ENCODE results near the gene CDC27. TPM values are rescaled to one million over a fixed set of nuclear protein-coding genes. Genes with fewer than 3 reads are reported as not detected.
"Not testable (repeated sequence)": the region's sequence is repeated elsewhere in the genome, so short reads cannot be mapped to it uniquely, and the experiment has no call there.

Gene CDC27
- total RNA-seq, 5 donors from 2014 or later (not counting 1 experiment from before 2014, with no cell fraction given): 54.6 to 66.0 (median 58.6) TPM

DNA sequence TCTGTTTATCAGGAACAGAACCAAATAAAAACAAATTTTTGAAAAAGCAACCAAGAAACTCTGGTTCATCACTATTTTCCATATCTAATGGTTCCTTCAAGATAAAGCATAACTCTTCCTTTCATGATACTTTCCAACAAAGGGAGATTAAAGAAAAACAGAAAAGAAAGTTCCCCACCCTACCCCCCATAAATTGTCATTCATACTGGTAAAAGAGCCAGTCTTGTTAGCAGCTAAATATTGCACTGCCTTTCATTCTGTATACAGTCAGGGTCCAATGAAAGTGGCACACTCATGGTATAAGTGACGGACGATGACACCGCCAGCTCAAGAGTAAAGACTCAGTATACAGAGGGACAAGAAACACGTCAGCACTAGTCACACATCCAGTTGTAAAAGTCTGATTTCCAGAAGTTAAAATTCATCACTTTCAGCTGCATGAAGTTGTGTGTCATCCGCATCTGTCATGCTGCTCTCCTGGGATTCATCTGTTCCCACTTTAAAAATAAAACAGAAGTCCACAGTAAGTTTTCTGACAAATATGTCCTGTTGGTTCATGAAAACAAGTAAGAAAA lies 68.5 kb downstream of the CDC27 start:
- DNase-seq (no peak), ATAC-seq (replicated peaks in 1 of 4) (no peak)
- CTCF ChIA-PET: interaction anchor here in 1 of 2 donors (0.5 kb wide), 1 partner anchor 120 kb away, joined by 3 read pairs; no protein-coding TSS in a partner anchor
- no peak overlapping the region for H3K4me3 ChIP-seq (ENCODE audit: control insufficient read depth in 1 of 2, extremely low read depth in 1 of 2, low read length in 1 of 2)
- POLR2A ChIA-PET: no interaction called here
- H3K4me1 ChIP-seq (ENCODE audit: control insufficient read depth in 1 of 2, extremely low read depth in 1 of 2, insufficient read depth in 2 of 2, low read length in 2 of 2): no peaks in the 10 kb centered on the region
- H3K36me3 Mint-ChIP-seq: peaks cover 24% of the 10 kb centered on the region
- H3K9me3 ChIP-seq: no peaks in the 10 kb centered on the region
- no peaks in the 10 kb centered on the region for H3K27me3 ChIP-seq (replicated peaks in 1 of 2; ENCODE audit: control insufficient read depth in 2 of 2, extremely low read depth in 1 of 2, insufficient read depth in 2 of 2, low read length in 1 of 2)
- H3K27me3 Mint-ChIP-seq: no peaks in the 10 kb centered on the region
- H3K27ac Mint-ChIP-seq: no peak overlapping the region
- no peaks in the 10 kb centered on the region for H3K9me3 Mint-ChIP-seq
- 98% methylated on average over 4 of the region's 5 CpGs for WGBS (ENCODE audit: insufficient coverage)
- H3K4me3 Mint-ChIP-seq: no peak overlapping the region
- H3K27ac ChIP-seq (ENCODE audit: low read length): no peak overlapping the region
- H3K4me1 Mint-ChIP-seq: no peaks in the 10 kb centered on the region
- peaks cover 0 to 28% of the 10 kb centered on the region in 2 donors for H3K36me3 ChIP-seq (ENCODE audit: control insufficient read depth in 2 of 2, extremely low read depth in 1 of 2, insufficient read depth in 1 of 2, low read length in 1 of 2)

GRCh38 chr17:47119746-47120520 lies 69.2 kb downstream of the CDC27 start:
- H3K27ac Mint-ChIP-seq: peak overlapping the region in 1 of 2 donors; percentile 28
- Histone ChIP-seq H3K4me3 (ENCODE audit: control insufficient read depth in 1 of 2, extremely low read depth in 1 of 2, low read length in 1 of 2) (no peak overlapping the region), H3K4me1 (ENCODE audit: control insufficient read depth in 1 of 2, extremely low read depth in 1 of 2, insufficient read depth in 2 of 2, low read length in 2 of 2) (no peaks in the 10 kb centered on the region), H3K9me3 (no peaks in the 10 kb centered on the region), H3K27ac (ENCODE audit: low read length) (no peak overlapping the region), H3K36me3 (ENCODE audit: control insufficient read depth in 2 of 2, extremely low read depth in 1 of 2, insufficient read depth in 1 of 2, low read length in 1 of 2) (peaks cover 0 to 24% of the 10 kb centered on the region in 2 donors), H3K27me3 (replicated peaks in 1 of 2; ENCODE audit: control insufficient read depth in 2 of 2, extremely low read depth in 1 of 2, insufficient read depth in 2 of 2, low read length in 1 of 2) (no peaks in the 10 kb centered on the region)
- peaks cover 24% of the 10 kb centered on the region for H3K36me3 Mint-ChIP-seq
- no peaks in the 10 kb centered on the region for H3K4me1 Mint-ChIP-seq
- no peaks in the 10 kb centered on the region for H3K9me3 Mint-ChIP-seq
- no peak overlapping the region for H3K4me3 Mint-ChIP-seq
- 83% methylated on average over 1 of the region's 2 CpGs for WGBS (ENCODE audit: insufficient coverage)
- CTCF ChIA-PET: interaction anchor here in 1 of 2 donors (0.5 kb wide), 1 partner anchor 120 kb away, joined by 3 read pairs; no protein-coding TSS in a partner anchor
- DNase-seq: no peak
- POLR2A ChIA-PET: no interaction called here
- ATAC-seq (replicated peaks in 1 of 4): no peak
- no peaks in the 10 kb centered on the region for H3K27me3 Mint-ChIP-seq

- Histone ChIP-seq H3K4me3 (ENCODE audit: control insufficient read depth in 1 of 2, extremely low read depth in 1 of 2, low read length in 1 of 2) (no peak overlapping the region), H3K36me3 (ENCODE audit: control insufficient read depth in 2 of 2, extremely low read depth in 1 of 2, insufficient read depth in 1 of 2, low read length in 1 of 2) (peaks cover 0 to 17% of the 10 kb centered on the region in 2 donors), H3K27me3 (replicated peaks in 1 of 2; ENCODE audit: control insufficient read depth in 2 of 2, extremely low read depth in 1 of 2, insufficient read depth in 2 of 2, low read length in 1 of 2) (no peaks in the 10 kb centered on the region), H3K9me3 (no peaks in the 10 kb centered on the region), H3K4me1 (ENCODE audit: control insufficient read depth in 1 of 2, extremely low read depth in 1 of 2, insufficient read depth in 2 of 2, low read length in 2 of 2) (no peaks in the 10 kb centered on the region), H3K27ac (ENCODE audit: low read length) (no peak overlapping the region)
- Mint-ChIP-seq H3K4me1 (no peaks in the 10 kb centered on the region), H3K27ac (peak overlapping the region in 1 of 2 donors; percentile 28), H3K4me3 (no peak overlapping the region), H3K9me3 (no peaks in the 10 kb centered on the region), H3K27me3 (no peaks in the 10 kb centered on the region), H3K36me3 (peaks cover 23% of the 10 kb centered on the region)
- POLR2A ChIA-PET: interaction anchor here in 1 of 2 donors (0.7 kb wide), 1 partner anchor 52 kb away, joined by 4 read pairs; no protein-coding TSS in a partner anchor
- CTCF ChIA-PET: no interaction called here
- DNase-seq: no peak
- no CpG with 5 or more reads among the region's 3 CpGs for WGBS (ENCODE audit: insufficient coverage)
- ATAC-seq (replicated peaks in 1 of 4): no peak
These were observed 71.7 kb downstream of the CDC27 start for GRCh38 chr17:47117386-47117785.

- no peak overlapping the region for H3K4me3 ChIP-seq (ENCODE audit: control insufficient read depth in 1 of 2, extremely low read depth in 1 of 2, low read length in 1 of 2)
- DNase-seq (no peak), ATAC-seq (replicated peaks in 1 of 4) (no peak)
- no peak overlapping the region for H3K27ac ChIP-seq (ENCODE audit: low read length)
- Mint-ChIP-seq H3K27me3 (peaks cover 5 to 6% of the 10 kb centered on the region in 2 donors), H3K36me3 (no peaks in the 10 kb centered on the region), H3K4me1 (no peaks in the 10 kb centered on the region), H3K9me3 (no peaks in the 10 kb centered on the region), H3K4me3 (no peak overlapping the region), H3K27ac (no peak overlapping the region)
- no peaks in the 10 kb centered on the region for H3K9me3 ChIP-seq
- no peaks in the 10 kb centered on the region for H3K36me3 ChIP-seq (ENCODE audit: control insufficient read depth in 2 of 2, extremely low read depth in 1 of 2, insufficient read depth in 1 of 2, low read length in 1 of 2)
- ChIA-PET POLR2A (no interaction called here), CTCF (no interaction called here)
- WGBS (ENCODE audit: insufficient coverage): 86% methylated on average over 6 of the region's 7 CpGs
- H3K4me1 ChIP-seq (ENCODE audit: control insufficient read depth in 1 of 2, extremely low read depth in 1 of 2, insufficient read depth in 2 of 2, low read length in 2 of 2): peaks cover 0 to 2% of the 10 kb centered on the region in 2 experiments
- peaks cover 0 to 6% of the 10 kb centered on the region in 2 experiments for H3K27me3 ChIP-seq (replicated peaks in 1 of 2; ENCODE audit: control insufficient read depth in 2 of 2, extremely low read depth in 1 of 2, insufficient read depth in 2 of 2, low read length in 1 of 2)
These were observed 83.0 kb downstream of the CDC27 start for GRCh38 chr17:47106130-47106529.

GRCh38 chr17:47105246-47105645 lies 83.8 kb downstream of the CDC27 start:
- no CpG with 5 or more reads among the region's 1 CpG for WGBS (ENCODE audit: insufficient coverage)
- H3K36me3 Mint-ChIP-seq; H3K4me3 Mint-ChIP-seq; H3K4me3 ChIP-seq (ENCODE audit: control insufficient read depth in 1 of 2, extremely low read depth in 1 of 2, low read length in 1 of 2); H3K27me3 ChIP-seq (replicated peaks in 1 of 2; ENCODE audit: control insufficient read depth in 2 of 2, extremely low read depth in 1 of 2, insufficient read depth in 2 of 2, low read length in 1 of 2); DNase-seq; ATAC-seq (replicated peaks in 1 of 4); H3K27me3 Mint-ChIP-seq; H3K9me3 Mint-ChIP-seq; CTCF ChIA-PET; H3K9me3 ChIP-seq; H3K4me1 ChIP-seq (ENCODE audit: control insufficient read depth in 1 of 2, extremely low read depth in 1 of 2, insufficient read depth in 2 of 2, low read length in 2 of 2); H3K36me3 ChIP-seq (ENCODE audit: control insufficient read depth in 2 of 2, extremely low read depth in 1 of 2, insufficient read depth in 1 of 2, low read length in 1 of 2); H3K4me1 Mint-ChIP-seq; H3K27ac ChIP-seq (ENCODE audit: low read length); H3K27ac Mint-ChIP-seq; POLR2A ChIA-PET: not testable (repeated sequence)

- Histone ChIP-seq H3K4me3 (ENCODE audit: control insufficient read depth in 1 of 2, extremely low read depth in 1 of 2, low read length in 1 of 2) (no peak overlapping the region), H3K27me3 (replicated peaks in 1 of 2; ENCODE audit: control insufficient read depth in 2 of 2, extremely low read depth in 1 of 2, insufficient read depth in 2 of 2, low read length in 1 of 2) (peaks cover 0 to 5% of the 10 kb centered on the region in 2 experiments), H3K36me3 (ENCODE audit: control insufficient read depth in 2 of 2, extremely low read depth in 1 of 2, insufficient read depth in 1 of 2, low read length in 1 of 2) (no peaks in the 10 kb centered on the region), H3K27ac (ENCODE audit: low read length) (no peak overlapping the region), H3K9me3 (no peaks in the 10 kb centered on the region), H3K4me1 (ENCODE audit: control insufficient read depth in 1 of 2, extremely low read depth in 1 of 2, insufficient read depth in 2 of 2, low read length in 2 of 2) (peaks cover 6 to 20% of the 10 kb centered on the region in 2 experiments)
- no peak for DNase-seq
- Mint-ChIP-seq H3K36me3 (no peaks in the 10 kb centered on the region), H3K27me3 (peaks cover 0 to 1% of the 10 kb centered on the region in 2 donors), H3K4me3 (no peak overlapping the region), H3K9me3 (no peaks in the 10 kb centered on the region), H3K27ac (no peak overlapping the region), H3K4me1 (peaks cover 16 to 19% (median 16%) of the 10 kb centered on the region in 3 donors)
- 94% methylated on average over 2 of the region's 4 CpGs for WGBS (ENCODE audit: insufficient coverage)
- POLR2A ChIA-PET: no interaction called here
- no peak for ATAC-seq (replicated peaks in 1 of 4)
- CTCF ChIA-PET: no interaction called here
These were observed 86.2 kb downstream of the CDC27 start for GRCh38 chr17:47102914-47103313.

All from T-cell (primary cell).